Measurements from ENCODE around the gene B3GALNT2.

- no peak for TF ChIP-seq CTCF (IDR thresholded peaks at IDR 0.05)
- TF ChIP-seq EZH2 (IDR thresholded peaks at IDR 0.05; ENCODE audit: borderline replicate concordance, insufficient read depth, low read depth, low read length, poor library complexity, severe bottlenecking), result no peak
These were observed 17.9 kb downstream of the B3GALNT2 start for GRCh38 chr1:235486321-235486720.
